LNCAP (cell line): ENCODE results near the gene MRPL10.

Source experiments
- TF ChIP-seq, protein P1 (sequence below): fragments of 450-650 bp; IDR thresholded peaks from 2 replicates; pipeline ENCODE4 v1.5.1; 2017; ENCODE audit warnings: mild to moderate bottlenecking

MRPL10 gene

GRCh38 chr17:47812146-47812920, 19.0 kb downstream of the MRPL10 start:
- TF ChIP-seq, protein P1, sequence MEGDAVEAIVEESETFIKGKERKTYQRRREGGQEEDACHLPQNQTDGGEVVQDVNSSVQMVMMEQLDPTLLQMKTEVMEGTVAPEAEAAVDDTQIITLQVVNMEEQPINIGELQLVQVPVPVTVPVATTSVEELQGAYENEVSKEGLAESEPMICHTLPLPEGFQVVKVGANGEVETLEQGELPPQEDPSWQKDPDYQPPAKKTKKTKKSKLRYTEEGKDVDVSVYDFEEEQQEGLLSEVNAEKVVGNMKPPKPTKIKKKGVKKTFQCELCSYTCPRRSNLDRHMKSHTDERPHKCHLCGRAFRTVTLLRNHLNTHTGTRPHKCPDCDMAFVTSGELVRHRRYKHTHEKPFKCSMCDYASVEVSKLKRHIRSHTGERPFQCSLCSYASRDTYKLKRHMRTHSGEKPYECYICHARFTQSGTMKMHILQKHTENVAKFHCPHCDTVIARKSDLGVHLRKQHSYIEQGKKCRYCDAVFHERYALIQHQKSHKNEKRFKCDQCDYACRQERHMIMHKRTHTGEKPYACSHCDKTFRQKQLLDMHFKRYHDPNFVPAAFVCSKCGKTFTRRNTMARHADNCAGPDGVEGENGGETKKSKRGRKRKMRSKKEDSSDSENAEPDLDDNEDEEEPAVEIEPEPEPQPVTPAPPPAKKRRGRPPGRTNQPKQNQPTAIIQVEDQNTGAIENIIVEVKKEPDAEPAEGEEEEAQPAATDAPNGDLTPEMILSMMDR = no peak

DNA sequence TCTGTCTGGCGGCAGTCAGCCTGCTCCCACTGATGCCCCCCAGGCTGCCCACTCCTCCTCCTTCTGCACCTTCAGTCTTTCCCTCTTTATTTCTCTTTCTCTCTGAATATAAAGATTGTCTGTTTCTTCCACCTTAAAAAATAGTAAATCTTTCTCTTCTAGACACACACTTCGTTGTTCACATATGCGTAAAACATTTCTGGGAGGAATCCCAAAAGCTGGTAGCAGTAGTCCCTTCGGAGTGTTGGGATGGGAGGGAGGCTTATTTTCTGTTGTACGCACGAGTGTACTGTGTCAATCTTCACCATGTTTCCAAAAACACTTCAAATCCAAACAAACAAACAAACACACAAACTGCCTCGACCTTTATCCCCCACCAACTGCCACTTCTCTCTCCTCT, 19.6 kb downstream of the MRPL10 start:
- TF ChIP-seq, protein P1 = no peak

- TF ChIP-seq, protein P1 = no peak
These were observed 20.3 kb downstream of the MRPL10 start for GRCh38 chr17:47810901-47811635.

GRCh38 chr17:47810200-47810821, 21.0 kb downstream of the MRPL10 start:
- TF ChIP-seq, protein P1 = no peak

DNA sequence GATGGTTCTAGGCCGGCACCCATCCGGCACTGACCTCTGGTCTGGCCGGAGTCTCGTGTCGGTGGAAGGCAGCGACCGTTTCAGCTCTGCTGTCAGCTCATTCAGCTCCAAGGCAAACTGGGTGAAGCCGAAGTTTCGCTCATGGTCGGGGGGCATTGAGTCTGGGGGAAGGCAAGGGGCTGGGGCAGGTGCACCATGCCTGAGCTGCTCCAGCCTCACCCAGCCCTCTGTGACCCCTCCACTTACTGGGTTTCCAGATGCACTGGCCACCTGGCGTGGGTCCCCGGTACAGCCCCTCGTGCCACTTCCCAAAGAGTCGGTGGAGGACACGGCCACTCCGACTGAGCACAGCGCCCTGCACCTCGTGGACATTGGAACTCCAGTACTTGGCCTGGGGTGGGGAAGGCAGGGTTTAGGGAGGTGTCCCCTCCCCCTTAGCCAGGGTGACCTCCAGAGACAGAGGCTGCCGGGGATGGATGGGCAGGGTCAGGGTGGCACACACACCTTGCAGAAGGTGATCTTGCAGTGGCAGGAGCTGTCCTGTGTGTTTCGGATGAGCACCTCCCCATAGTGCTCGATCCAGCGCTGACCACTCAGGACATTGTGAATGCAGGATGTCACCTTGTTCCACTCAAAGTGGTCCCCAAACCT, 22.4 kb downstream of the MRPL10 start:
- TF ChIP-seq, protein P1 = no peak

- TF ChIP-seq, protein P1 = no peak
These were observed 23.1 kb downstream of the MRPL10 start for GRCh38 chr17:47808036-47808829.

- TF ChIP-seq, protein P1 = no peak
These were observed 23.9 kb downstream of the MRPL10 start for GRCh38 chr17:47807421-47807820.
